Measurements from ENCODE around the gene RIMS3. TPM values are rescaled to one million over a fixed set of nuclear protein-coding genes. Genes with fewer than 3 reads are reported as not detected.

The RIMS3 gene
- total RNA-seq, 1 experiment from 2014 or later: 5.7 TPM

DNA sequence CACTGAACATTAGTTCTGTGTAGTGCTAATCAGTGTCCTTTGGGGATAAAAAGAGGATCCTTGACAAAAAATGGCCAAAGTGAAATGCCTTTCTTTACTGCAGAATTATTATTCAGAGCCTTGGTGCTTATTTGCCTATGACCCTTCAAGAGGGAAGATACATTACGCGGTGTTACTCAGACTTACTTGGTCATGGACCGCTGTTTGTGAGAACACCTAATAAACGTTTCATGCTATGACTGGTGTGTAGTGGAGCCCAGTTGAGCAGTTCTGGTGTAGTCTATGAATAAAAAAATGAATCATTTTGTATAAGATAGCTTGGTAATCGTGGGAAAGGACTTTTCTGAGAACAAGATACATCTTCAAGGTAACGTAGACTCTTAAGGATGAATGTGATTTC is 34.3 kb upstream of the RIMS3 start:
- Histone ChIP-seq H3K36me3 (ENCODE audit: control insufficient read depth, insufficient read depth, low read length) (no peaks in the 10 kb centered on the region), H3K27ac (ENCODE audit: low read length) (no peak overlapping the region), H3K27me3 (ENCODE audit: control insufficient read depth, insufficient read depth, low read length) (no peaks in the 10 kb centered on the region), H3K4me3 (ENCODE audit: low read depth in 2 of 2, low read length in 2 of 2) (no peak overlapping the region), H3K4me1 (ENCODE audit: control insufficient read depth, insufficient read depth, low read length) (peaks cover 19% of the 10 kb centered on the region), H3K9me3 (ENCODE audit: control insufficient read depth, insufficient read depth, low read depth, low read length) (no peaks in the 10 kb centered on the region)
- intact Hi-C loops (cut with micrococcal nuclease; ENCODE audit: unreplicated experiment) (no loop called here), in situ Hi-C loops (cut with HindIII; ENCODE audit: low pct_unique_long_range_greater_than_20kb, low sequenced_read_pairs) (no loop called here)
- BruUV-seq (replicated peaks): no TSS peak
- TF ChIP-seq SIN3A (IDR thresholded peaks at IDR 0.05; ENCODE audit: borderline replicate concordance, insufficient read depth, low read depth, low read length) (no peak), TCF7L2 (IDR thresholded peaks at IDR 0.05; ENCODE audit: low read depth, low read length) (no peak), POLR2AphosphoS5 (IDR thresholded peaks at IDR 0.05; ENCODE audit: low read depth, low read length) (no peak)
- TF ChIP-seq, protein P1, sequence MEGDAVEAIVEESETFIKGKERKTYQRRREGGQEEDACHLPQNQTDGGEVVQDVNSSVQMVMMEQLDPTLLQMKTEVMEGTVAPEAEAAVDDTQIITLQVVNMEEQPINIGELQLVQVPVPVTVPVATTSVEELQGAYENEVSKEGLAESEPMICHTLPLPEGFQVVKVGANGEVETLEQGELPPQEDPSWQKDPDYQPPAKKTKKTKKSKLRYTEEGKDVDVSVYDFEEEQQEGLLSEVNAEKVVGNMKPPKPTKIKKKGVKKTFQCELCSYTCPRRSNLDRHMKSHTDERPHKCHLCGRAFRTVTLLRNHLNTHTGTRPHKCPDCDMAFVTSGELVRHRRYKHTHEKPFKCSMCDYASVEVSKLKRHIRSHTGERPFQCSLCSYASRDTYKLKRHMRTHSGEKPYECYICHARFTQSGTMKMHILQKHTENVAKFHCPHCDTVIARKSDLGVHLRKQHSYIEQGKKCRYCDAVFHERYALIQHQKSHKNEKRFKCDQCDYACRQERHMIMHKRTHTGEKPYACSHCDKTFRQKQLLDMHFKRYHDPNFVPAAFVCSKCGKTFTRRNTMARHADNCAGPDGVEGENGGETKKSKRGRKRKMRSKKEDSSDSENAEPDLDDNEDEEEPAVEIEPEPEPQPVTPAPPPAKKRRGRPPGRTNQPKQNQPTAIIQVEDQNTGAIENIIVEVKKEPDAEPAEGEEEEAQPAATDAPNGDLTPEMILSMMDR (IDR thresholded peaks at IDR 0.05): no peak
- TF ChIP-seq, protein P2, sequence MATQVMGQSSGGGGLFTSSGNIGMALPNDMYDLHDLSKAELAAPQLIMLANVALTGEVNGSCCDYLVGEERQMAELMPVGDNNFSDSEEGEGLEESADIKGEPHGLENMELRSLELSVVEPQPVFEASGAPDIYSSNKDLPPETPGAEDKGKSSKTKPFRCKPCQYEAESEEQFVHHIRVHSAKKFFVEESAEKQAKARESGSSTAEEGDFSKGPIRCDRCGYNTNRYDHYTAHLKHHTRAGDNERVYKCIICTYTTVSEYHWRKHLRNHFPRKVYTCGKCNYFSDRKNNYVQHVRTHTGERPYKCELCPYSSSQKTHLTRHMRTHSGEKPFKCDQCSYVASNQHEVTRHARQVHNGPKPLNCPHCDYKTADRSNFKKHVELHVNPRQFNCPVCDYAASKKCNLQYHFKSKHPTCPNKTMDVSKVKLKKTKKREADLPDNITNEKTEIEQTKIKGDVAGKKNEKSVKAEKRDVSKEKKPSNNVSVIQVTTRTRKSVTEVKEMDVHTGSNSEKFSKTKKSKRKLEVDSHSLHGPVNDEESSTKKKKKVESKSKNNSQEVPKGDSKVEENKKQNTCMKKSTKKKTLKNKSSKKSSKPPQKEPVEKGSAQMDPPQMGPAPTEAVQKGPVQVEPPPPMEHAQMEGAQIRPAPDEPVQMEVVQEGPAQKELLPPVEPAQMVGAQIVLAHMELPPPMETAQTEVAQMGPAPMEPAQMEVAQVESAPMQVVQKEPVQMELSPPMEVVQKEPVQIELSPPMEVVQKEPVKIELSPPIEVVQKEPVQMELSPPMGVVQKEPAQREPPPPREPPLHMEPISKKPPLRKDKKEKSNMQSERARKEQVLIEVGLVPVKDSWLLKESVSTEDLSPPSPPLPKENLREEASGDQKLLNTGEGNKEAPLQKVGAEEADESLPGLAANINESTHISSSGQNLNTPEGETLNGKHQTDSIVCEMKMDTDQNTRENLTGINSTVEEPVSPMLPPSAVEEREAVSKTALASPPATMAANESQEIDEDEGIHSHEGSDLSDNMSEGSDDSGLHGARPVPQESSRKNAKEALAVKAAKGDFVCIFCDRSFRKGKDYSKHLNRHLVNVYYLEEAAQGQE (IDR thresholded peaks at IDR 0.05; ENCODE audit: insufficient read depth in 1 of 2, low read depth in 2 of 2, low read length in 1 of 2): no peak
- DNase-seq (ENCODE audit: low read depth, low spot score): no peak
- ChIA-PET POLR2A (interaction anchor here (0.7 kb wide), 1 partner anchor 8 kb away, joined by 3 read pairs; the partner anchor contains the start of gene NFYC), CTCF (no interaction called here)
- ATAC-seq: no peak

DNA sequence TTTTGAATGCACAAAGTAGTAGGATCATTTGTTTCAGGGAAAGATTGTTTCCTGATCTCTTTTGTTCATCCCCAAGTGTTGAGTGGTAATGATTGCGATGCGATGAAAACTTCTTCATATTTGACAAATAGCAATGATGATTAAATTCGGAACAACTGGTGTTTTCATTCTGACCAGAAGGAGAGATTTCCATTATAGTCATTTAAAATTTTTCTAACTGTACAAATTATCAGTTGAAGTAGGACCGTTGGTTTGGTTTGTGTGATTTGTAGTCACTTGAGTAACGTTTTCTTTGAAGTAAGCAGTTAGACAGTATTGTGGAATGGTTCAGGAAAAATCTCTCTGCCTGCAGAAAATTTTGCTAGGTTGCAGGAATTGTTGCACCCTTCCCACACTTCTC is 32.0 kb upstream of the RIMS3 start:
- no peaks in the 10 kb centered on the region for H3K9me3 ChIP-seq (ENCODE audit: control insufficient read depth, insufficient read depth, low read depth, low read length)
- TF ChIP-seq POLR2AphosphoS5 (IDR thresholded peaks at IDR 0.05; ENCODE audit: low read depth, low read length) (no peak), SIN3A (IDR thresholded peaks at IDR 0.05; ENCODE audit: borderline replicate concordance, insufficient read depth, low read depth, low read length) (no peak)
- TF ChIP-seq, protein P1 (IDR thresholded peaks at IDR 0.05): no peak
- TF ChIP-seq, protein P2 (IDR thresholded peaks at IDR 0.05; ENCODE audit: insufficient read depth in 1 of 2, low read depth in 2 of 2, low read length in 1 of 2): no peak
- peaks cover 37% of the 10 kb centered on the region for H3K4me1 ChIP-seq (ENCODE audit: control insufficient read depth, insufficient read depth, low read length)
- H3K27ac ChIP-seq (ENCODE audit: low read length): no peak overlapping the region
- no peaks in the 10 kb centered on the region for H3K27me3 ChIP-seq (ENCODE audit: control insufficient read depth, insufficient read depth, low read length)
- POLR2A ChIA-PET: no interaction called here
- H3K36me3 ChIP-seq (ENCODE audit: control insufficient read depth, insufficient read depth, low read length): no peaks in the 10 kb centered on the region; the same call in 1 of the 2 replicates
- BruUV-seq (replicated peaks): TSS peak; percentile 1
- DNase-seq (ENCODE audit: low read depth, low spot score) (no peak), ATAC-seq (no peak)
- intact Hi-C loops (cut with micrococcal nuclease; ENCODE audit: unreplicated experiment) (no loop called here), in situ Hi-C loops (cut with HindIII; ENCODE audit: low pct_unique_long_range_greater_than_20kb, low sequenced_read_pairs) (no loop called here)
- CTCF ChIA-PET: no interaction called here
- no peak overlapping the region for H3K4me3 ChIP-seq (ENCODE audit: low read depth in 2 of 2, low read length in 2 of 2)
